ENCODE measurements around the gene MAP7. TPM values are rescaled to one million over a fixed set of nuclear protein-coding genes. Genes with fewer than 3 reads are reported as not detected.

The MAP7 gene
- total RNA-seq, 2 experiments from 2014 or later: not detected

GRCh38 chr6:136523196-136523595, 27.0 kb downstream of the MAP7 start:
- intact Hi-C loops (cut with micrococcal nuclease; ENCODE audit: unreplicated experiment): no loop called here
- TF ChIP-seq EZH2phosphoT487 (IDR thresholded peaks at IDR 0.05; ENCODE audit: borderline replicate concordance, low read depth, low read length) (no peak), CTCF (conservative IDR thresholded peaks at IDR 0.05; ENCODE audit: low read length) (no peak)
- ChIA-PET CTCF (ENCODE audit: unreplicated experiment) (no interaction called here), POLR2A (interaction anchor here (0.6 kb wide), 1 partner anchor 526 kb away, joined by 3 read pairs; no protein-coding TSS in a partner anchor)
- H3K4me2 ChIP-seq (ENCODE audit: low read length): no peak overlapping the region
- H3K9me3 ChIP-seq (ENCODE audit: low read length): no peaks in the 10 kb centered on the region
- no peaks in the 10 kb centered on the region for H3K4me1 ChIP-seq (ENCODE audit: insufficient read depth, low read length, poor library complexity, severe bottlenecking)
- H3K36me3 ChIP-seq (ENCODE audit: insufficient read depth, low read length): no peaks in the 10 kb centered on the region
- no peaks in the 10 kb centered on the region for H3K9me2 ChIP-seq (ENCODE audit: insufficient read depth, low read length)
- no peaks in the 10 kb centered on the region for H4K20me1 ChIP-seq (ENCODE audit: insufficient read depth, low read length)
- no peaks in the 10 kb centered on the region for H3K79me2 ChIP-seq (ENCODE audit: insufficient read depth, low read depth, low read length)
- BruUV-seq (replicated peaks): no TSS peak
- H2AFZ ChIP-seq (ENCODE audit: low read length): no peak overlapping the region
- no peak for DNase-seq (ENCODE audit: low spot score)
- no peak overlapping the region for H3K27ac ChIP-seq (ENCODE audit: low read depth, low read length, poor library complexity, severe bottlenecking)
- no peak overlapping the region for H3K4me3 ChIP-seq (ENCODE audit: low read depth, low read length, poor library complexity, severe bottlenecking)

- TF ChIP-seq EZH2phosphoT487 (IDR thresholded peaks at IDR 0.05; ENCODE audit: borderline replicate concordance, low read depth, low read length) (no peak), CTCF (conservative IDR thresholded peaks at IDR 0.05; ENCODE audit: low read length) (no peak)
- ChIA-PET POLR2A (interaction anchor here (0.6 kb wide), 1 partner anchor 527 kb away, joined by 3 read pairs; no protein-coding TSS in a partner anchor), CTCF (ENCODE audit: unreplicated experiment) (no interaction called here)
- Histone ChIP-seq H3K27ac (ENCODE audit: low read depth, low read length, poor library complexity, severe bottlenecking) (no peak overlapping the region), H2AFZ (ENCODE audit: low read length) (no peak overlapping the region), H3K9me2 (ENCODE audit: insufficient read depth, low read length) (no peaks in the 10 kb centered on the region), H3K4me3 (ENCODE audit: low read depth, low read length, poor library complexity, severe bottlenecking) (no peak overlapping the region), H3K4me2 (ENCODE audit: low read length) (no peak overlapping the region), H3K36me3 (ENCODE audit: insufficient read depth, low read length) (no peaks in the 10 kb centered on the region), H3K9me3 (ENCODE audit: low read length) (no peaks in the 10 kb centered on the region), H4K20me1 (ENCODE audit: insufficient read depth, low read length) (no peaks in the 10 kb centered on the region), H3K4me1 (ENCODE audit: insufficient read depth, low read length, poor library complexity, severe bottlenecking) (no peaks in the 10 kb centered on the region), H3K79me2 (ENCODE audit: insufficient read depth, low read depth, low read length) (no peaks in the 10 kb centered on the region)
- BruUV-seq (replicated peaks): no TSS peak
- intact Hi-C loops (cut with micrococcal nuclease; ENCODE audit: unreplicated experiment): no loop called here
- no peak for DNase-seq (ENCODE audit: low spot score)
Measured at GRCh38 chr6:136522636-136523035, 27.6 kb downstream of the MAP7 start.

GRCh38 chr6:136521911-136522310, 28.3 kb downstream of the MAP7 start:
- ChIA-PET CTCF (ENCODE audit: unreplicated experiment) (no interaction called here), POLR2A (no interaction called here)
- no peaks in the 10 kb centered on the region for H4K20me1 ChIP-seq (ENCODE audit: insufficient read depth, low read length)
- BruUV-seq (replicated peaks): no TSS peak
- no peak overlapping the region for H3K4me2 ChIP-seq (ENCODE audit: low read length)
- no peaks in the 10 kb centered on the region for H3K9me2 ChIP-seq (ENCODE audit: insufficient read depth, low read length)
- DNase-seq (ENCODE audit: low spot score): no peak
- H3K79me2 ChIP-seq (ENCODE audit: insufficient read depth, low read depth, low read length): no peaks in the 10 kb centered on the region
- no peak overlapping the region for H3K27ac ChIP-seq (ENCODE audit: low read depth, low read length, poor library complexity, severe bottlenecking)
- intact Hi-C loops (cut with micrococcal nuclease; ENCODE audit: unreplicated experiment): no loop called here
- H3K36me3 ChIP-seq (ENCODE audit: insufficient read depth, low read length): no peaks in the 10 kb centered on the region
- H3K4me3 ChIP-seq (ENCODE audit: low read depth, low read length, poor library complexity, severe bottlenecking): no peak overlapping the region
- H3K4me1 ChIP-seq (ENCODE audit: insufficient read depth, low read length, poor library complexity, severe bottlenecking): no peaks in the 10 kb centered on the region
- no peaks in the 10 kb centered on the region for H3K9me3 ChIP-seq (ENCODE audit: low read length)
- TF ChIP-seq EZH2phosphoT487 (IDR thresholded peaks at IDR 0.05; ENCODE audit: borderline replicate concordance, low read depth, low read length) (no peak), CTCF (conservative IDR thresholded peaks at IDR 0.05; ENCODE audit: low read length) (no peak)
- no peak overlapping the region for H2AFZ ChIP-seq (ENCODE audit: low read length)
